GM18858 (cell line): Measurements from ENCODE around the gene NEU3.
"Not testable (repeated sequence)": the region's sequence is repeated elsewhere in the genome, so short reads cannot be mapped to it uniquely, and the experiment has no call there.

Source experiments
- ATAC-seq: cut with Tn5 transposase; IDR thresholded peaks from one replicate; pipeline ENCODE4 v1.9.1; 2021; ENCODE audit not compliant: unreplicated experiment

The NEU3 gene

GRCh38 chr11:75028321-75028720 lies 39.6 kb downstream of the NEU3 start:
- no peak for ATAC-seq

- ATAC-seq, result no peak
Measured at GRCh38 chr11:75028724-75029123, 40.0 kb downstream of the NEU3 start.

- ATAC-seq, result no peak
Measured at GRCh38 chr11:75029836-75030631, 41.3 kb downstream of the NEU3 start.

GRCh38 chr11:75031224-75031753 lies 42.6 kb downstream of the NEU3 start:
- ATAC-seq, result no peak

GRCh38 chr11:75031771-75032549 lies 43.2 kb downstream of the NEU3 start:
- no peak for ATAC-seq

- ATAC-seq, result no peak
Measured at GRCh38 chr11:75032550-75032935, 43.8 kb downstream of the NEU3 start.

GRCh38 chr11:75033916-75034315 lies 45.2 kb downstream of the NEU3 start:
- ATAC-seq, result no peak

- no peak for ATAC-seq
Measured at GRCh38 chr11:75035256-75035655, 46.5 kb downstream of the NEU3 start.

GRCh38 chr11:75035911-75036565 lies 47.3 kb downstream of the NEU3 start:
- ATAC-seq, result no peak

GRCh38 chr11:75040167-75040770 lies 51.5 kb downstream of the NEU3 start:
- ATAC-seq, result no peak

GRCh38 chr11:75041263-75041662 lies 52.5 kb downstream of the NEU3 start:
- ATAC-seq, result no peak

GRCh38 chr11:75041821-75042220 lies 53.1 kb downstream of the NEU3 start:
- not testable (repeated sequence) for ATAC-seq

GRCh38 chr11:75044381-75045170 lies 55.8 kb downstream of the NEU3 start:
- ATAC-seq, result not testable (repeated sequence)

- not testable (repeated sequence) for ATAC-seq
Measured at GRCh38 chr11:75046668-75047067, 57.9 kb downstream of the NEU3 start.

GRCh38 chr11:75047191-75047590 lies 58.5 kb downstream of the NEU3 start:
- no peak for ATAC-seq

GRCh38 chr11:75049501-75050266 lies 61.0 kb downstream of the NEU3 start:
- ATAC-seq, result not testable (repeated sequence)

- no peak for ATAC-seq
Measured at GRCh38 chr11:75050516-75050915, 61.8 kb downstream of the NEU3 start.

- no peak for ATAC-seq
Measured at GRCh38 chr11:75051043-75051442, 62.3 kb downstream of the NEU3 start.

- no peak for ATAC-seq
Measured at GRCh38 chr11:75052457-75052856, 63.7 kb downstream of the NEU3 start.

- no peak for ATAC-seq
Measured at GRCh38 chr11:75055511-75055910, 66.8 kb downstream of the NEU3 start.
